GM12873 (cell line): Measurements from ENCODE around the gene MED26.

Experiments
- CTCF ChIP-seq: IDR thresholded peaks from 2 replicates; pipeline ENCODE4 v1.5.1; 2012; ENCODE audit warnings: low read depth, mild to moderate bottlenecking, moderate library complexity, low read length, control low read depth; ENCODE audit not compliant: insufficient read depth; ENCODE audit errors: missing control alignments

Gene MED26

GRCh38 chr19:16624236-16624635 lies 3.8 kb downstream of the MED26 start:
- no peak for TF ChIP-seq CTCF

GRCh38 chr19:16623576-16623975 lies 4.4 kb downstream of the MED26 start:
- TF ChIP-seq CTCF: no peak

- no peak for TF ChIP-seq CTCF
Observed at GRCh38 chr19:16623066-16623465, 4.9 kb downstream of the MED26 start.

- TF ChIP-seq CTCF: no peak
Observed at GRCh38 chr19:16621165-16621800, 6.7 kb downstream of the MED26 start.

- no peak for TF ChIP-seq CTCF
Observed at GRCh38 chr19:16620584-16620983, 7.4 kb downstream of the MED26 start.

- no peak for TF ChIP-seq CTCF
Observed at GRCh38 chr19:16620018-16620417, 8.0 kb downstream of the MED26 start.

- no peak for TF ChIP-seq CTCF
Observed at GRCh38 chr19:16619457-16619856, 8.5 kb downstream of the MED26 start.
